Stimulated activated CD4-positive, alpha-beta T cell treated with anti-CD3 and anti-CD28 coated beads, Interleukin-1b, Interleukin-23, amount 100 ng/mL, for 48 hours (primary cell): ENCODE results near the gene ANKRD23.
"Not testable (repeated sequence)": the region's sequence is repeated elsewhere in the genome, so short reads cannot be mapped to it uniquely, and the experiment has no call there.

Source experiments
- DNase-seq: peaks from one replicate; pipeline ENCODE4 v3.0.0-alpha.2; 2020

ANKRD23 gene

DNA sequence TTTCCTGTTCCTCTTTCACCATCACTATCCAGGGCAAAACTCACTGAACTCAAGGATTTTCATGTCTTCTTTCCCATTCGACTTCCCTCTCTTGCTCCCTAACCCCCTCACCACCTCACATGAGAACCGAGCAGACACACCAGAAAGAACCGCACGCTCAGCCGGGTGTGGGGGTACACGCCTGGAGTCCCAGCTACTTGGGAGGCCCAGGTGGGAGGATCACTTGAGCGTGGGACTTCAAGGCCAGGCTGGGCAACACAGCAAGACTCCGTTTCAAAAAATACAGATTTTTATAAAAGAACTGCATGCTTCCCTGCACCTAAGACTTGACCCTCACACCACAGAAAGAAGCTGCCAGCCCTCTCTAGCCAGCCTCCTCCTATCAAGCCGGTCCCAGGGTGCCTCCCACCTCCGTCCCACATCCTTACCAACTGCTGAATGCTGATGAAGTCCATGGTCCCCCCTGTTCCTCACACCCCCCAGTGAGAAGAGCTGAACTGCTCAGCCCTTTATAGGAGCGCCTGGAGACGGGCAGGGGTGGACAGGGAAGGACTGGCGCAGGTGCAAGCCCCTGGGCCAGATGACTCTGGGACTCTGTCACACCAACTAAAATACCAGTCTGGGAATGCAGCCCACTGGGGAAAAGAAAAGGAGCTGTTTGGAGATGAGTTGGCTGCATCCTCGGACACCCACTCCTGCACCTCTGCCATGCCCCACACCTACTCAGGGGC, at the start of gene ANKRD23:
ANKRD23 (minus strand) TSS at position 484 of the 731 bp plus-strand sequence; CDS start at position 455, 29 bp downstream.
- no peak for DNase-seq

GRCh38 chr2:96891591-96892333, 47.9 kb upstream of the ANKRD23 start:
- DNase-seq = no peak

- DNase-seq = no peak
Measured at GRCh38 chr2:96890726-96891385, 47.0 kb upstream of the ANKRD23 start.

DNA sequence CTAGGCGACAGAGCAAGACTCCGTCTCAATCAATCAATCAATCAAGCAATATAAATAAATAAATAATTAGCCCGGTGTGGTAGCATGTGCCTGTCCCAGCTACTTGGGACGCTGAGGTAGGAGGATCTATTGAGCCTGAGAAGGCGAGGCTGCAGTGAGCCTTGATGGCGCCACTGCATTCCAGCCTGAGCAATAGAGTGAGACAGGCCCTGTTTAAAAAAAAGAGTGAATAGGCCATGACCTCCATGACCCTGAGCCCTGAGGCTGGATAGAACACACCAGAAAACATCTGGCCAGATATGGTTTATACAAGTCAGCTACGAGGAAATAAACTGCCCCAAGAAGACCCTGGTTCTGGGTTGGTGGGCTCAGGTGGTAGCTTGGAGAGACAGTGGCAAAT, 46.4 kb upstream of the ANKRD23 start:
- no peak for DNase-seq

- DNase-seq = not testable (repeated sequence)
Measured at GRCh38 chr2:96889502-96889901, 45.7 kb upstream of the ANKRD23 start.

DNA sequence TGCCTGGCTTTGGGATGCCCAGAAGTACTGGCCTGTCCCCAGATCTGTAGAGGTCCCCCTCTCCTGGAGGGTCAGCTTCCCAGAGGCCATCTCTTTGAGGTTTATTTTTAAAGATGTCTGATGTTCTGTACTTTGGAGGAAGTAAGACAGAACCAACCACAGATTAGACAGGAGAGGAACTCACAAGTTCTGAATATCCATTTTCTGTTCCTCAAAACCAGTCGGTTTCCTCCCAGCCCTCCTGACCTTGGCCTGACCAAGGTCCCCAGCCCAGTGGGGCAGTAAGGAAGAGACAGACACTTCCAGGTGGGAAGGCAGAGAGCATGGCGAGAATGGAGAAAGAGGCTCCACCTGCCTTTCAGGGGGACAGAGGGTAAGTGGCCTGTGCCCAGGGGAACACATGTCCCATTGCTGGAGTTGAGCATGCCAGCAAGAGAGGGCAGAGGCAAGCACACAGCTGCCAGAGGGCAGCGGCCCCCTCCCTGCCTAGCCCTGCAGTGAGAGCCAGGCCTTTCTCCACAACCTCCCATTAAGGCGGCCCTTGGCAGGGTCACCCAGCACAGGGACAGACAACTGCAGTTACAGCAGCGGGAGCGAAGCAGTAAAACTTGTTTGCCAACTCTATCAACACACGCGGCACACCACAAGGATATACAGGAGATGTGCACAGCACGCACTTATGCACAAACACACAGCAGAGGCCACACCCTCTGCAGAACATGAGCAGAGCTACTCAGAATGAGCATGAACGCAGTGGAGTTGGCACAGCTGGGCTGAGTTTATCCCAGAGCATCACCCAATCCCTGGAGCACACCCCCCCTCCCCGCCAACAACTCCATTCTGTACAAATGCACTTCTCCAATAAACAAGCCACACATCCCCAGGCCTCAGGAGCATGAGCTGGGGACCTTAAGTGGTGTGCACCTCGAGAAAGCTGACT, 44.5 kb upstream of the ANKRD23 start:
- no peak for DNase-seq

GRCh38 chr2:96887493-96888012, 43.7 kb upstream of the ANKRD23 start:
- DNase-seq = no peak

DNA sequence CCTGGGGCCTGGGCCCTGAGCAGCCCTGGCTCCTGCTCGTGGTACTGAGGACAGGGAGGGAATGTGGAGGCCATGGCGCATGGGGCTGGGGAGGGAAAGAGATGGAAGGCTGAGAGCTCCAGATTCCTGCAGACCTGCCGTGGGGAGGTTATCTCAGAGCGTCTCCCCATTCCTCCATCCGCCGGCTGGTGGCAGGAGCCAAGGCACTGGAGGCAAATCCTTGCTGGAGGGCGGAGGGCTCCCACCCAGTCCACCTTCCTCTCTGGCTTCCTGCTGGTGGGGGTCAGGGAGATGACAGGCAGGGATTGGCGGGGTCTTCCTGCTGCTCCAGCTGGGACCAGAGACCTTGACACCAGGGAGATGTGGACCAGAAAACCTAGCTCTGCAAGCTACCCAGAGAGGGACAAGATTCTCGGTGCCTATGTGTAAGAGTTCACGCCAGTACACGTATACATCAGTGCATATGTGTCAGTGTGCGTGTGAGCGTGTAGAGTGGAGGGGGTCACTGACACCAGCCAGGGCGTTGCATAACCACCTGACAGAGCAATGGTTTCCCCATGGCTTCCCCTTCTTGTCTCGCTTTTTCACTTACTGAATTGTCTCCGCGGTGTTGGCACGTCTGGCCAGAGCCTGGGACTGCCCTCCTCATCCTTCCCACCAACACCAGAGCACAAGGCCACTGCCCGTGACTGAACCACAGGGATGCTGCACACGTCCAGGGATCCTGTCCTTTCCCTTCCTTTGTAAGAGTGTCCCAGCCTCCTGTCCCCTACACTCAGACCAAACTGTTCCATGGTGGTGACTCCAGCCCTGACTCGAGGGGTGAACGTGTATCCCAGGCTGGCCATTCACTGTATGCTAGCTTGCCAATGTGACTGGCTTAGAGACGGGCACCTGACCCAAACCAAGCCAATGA, 41.9 kb upstream of the ANKRD23 start:
- DNase-seq = no peak

- no peak for DNase-seq
Measured at GRCh38 chr2:96884299-96885094, 40.7 kb upstream of the ANKRD23 start.

- no peak for DNase-seq
Measured at GRCh38 chr2:96883306-96883705, 39.5 kb upstream of the ANKRD23 start.

DNA sequence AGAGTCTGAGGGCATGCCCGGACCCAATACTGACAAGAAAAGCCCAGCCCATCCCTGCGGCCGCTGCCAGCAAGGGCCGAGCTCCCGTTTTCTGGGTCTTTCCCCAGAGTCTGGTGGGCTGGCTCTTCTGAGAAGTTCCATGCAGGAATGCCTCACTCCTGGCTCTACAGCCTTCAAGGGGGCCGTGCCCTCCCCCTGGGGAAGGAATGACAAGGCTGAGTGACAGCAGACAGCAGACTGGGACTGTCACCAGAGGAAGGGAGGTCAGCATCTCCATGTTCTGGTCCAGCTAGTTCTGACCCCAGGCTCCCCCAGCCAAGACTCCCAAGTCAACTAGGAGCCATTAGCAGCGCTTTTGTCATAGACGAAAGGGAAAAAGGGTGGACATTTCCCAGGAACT, 39.1 kb upstream of the ANKRD23 start:
- no peak for DNase-seq

- no peak for DNase-seq
Measured at GRCh38 chr2:96882230-96882629, 38.4 kb upstream of the ANKRD23 start.

- DNase-seq = no peak
Measured at GRCh38 chr2:96881349-96882195, 37.8 kb upstream of the ANKRD23 start.

DNA sequence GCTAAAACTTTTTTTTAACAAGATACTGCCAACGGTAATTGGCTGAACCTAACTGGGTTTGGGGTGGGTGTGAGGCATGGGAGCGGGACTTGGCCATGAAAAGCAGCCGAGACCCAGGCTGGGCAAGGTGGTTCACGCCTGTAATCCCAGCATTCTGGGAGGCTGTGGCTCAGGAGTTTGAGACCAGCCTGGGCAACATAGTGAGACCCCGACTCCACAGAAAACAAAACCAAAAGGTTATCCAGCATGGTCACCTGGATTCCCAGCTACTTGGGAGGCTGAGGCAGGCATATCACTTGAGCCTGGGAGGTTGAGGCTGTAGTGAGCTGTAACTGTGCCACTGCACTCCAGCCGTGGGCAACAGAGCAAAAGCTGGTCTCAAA, 37.1 kb upstream of the ANKRD23 start:
- DNase-seq = no peak

DNA sequence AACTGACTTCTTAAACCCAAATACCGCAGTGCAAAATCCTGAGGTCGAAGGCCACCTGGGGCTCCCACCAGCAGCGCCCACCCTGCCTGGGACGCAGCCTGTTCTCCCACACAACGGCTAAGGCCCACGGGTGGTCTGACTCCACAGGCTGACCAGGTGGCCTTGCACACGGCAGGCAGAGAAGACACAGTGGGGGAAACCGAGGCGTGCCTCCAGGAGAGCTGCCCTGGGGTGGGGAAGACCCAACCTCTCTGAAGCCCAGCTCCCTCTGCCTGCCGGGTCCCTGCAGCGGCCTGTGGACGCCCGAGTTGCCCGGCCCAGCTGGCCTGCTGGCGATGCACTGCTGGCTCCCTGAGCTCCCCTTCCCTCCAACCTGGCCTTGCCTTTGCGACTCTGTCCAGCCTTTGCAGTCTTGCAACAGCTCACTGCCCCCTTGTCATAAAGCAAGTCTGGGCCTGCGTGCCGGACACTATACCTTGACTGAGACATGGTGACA, 35.8 kb upstream of the ANKRD23 start:
- DNase-seq = no peak

DNA sequence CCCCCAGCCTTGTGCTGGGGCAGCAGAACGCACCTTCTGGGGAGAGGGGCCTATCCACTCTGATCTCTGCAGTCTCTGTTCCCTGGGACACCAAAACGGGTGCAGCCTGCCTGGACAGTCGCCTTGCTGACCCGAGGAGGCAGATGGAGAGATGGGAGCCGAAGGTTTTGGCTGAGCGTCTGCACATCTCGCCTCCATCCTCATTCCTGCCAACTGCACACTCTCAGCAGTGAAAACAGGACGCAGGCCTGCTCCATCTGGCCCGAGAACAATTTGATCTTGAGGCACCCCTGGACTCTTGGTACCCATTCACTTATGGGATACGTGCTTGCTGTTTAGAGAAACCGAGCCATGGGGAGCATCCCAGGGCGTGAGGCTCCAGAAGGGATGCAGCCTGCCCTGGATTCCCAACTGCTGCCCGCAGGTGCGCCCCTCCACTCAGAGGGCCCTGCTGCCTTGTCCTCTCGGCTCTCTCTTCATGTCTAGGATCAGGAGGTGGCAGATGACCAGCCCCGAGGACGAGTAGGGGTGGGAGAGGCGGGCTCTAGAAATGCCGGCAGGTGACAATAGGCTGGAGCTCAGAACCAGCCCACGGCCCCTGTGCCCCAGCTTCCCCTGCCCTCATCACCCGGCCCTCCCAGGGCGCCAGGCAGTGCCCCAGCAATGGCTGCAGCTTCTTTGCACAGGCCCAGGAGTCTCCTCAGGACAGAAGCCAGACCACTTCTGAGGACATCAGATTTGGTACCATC, 35.1 kb upstream of the ANKRD23 start:
- no peak for DNase-seq

GRCh38 chr2:96878171-96878570, 34.4 kb upstream of the ANKRD23 start:
- DNase-seq = no peak

DNA sequence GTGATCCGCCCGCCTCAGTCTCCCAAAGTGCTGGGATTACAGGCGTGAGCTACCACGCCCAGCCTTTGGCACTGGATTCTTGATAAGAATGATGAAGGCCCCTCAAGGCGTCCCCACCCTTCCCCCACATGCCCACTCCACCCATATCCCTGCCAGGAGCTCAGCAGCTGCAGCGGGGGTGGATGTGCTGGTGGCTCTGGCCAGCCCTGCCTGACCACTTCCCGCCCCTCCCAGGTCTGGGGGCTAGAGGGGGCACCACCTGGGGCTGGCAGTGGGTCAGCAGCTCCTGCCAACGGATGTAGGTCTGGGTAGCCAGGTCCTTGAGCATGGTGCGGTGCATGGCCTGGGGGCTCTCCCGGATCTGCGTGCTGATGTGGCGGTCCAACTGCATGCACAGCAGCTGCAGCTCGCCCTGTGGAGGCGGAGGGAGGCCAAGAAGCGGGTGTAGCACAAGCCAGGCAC, 33.8 kb upstream of the ANKRD23 start:
- DNase-seq = no peak
